HepG2 (cell line): ENCODE results near the gene DHRS7.

Experiments used
- BRF2 ChIP-seq: sonication (generic); formaldehyde crosslinking; IDR thresholded peaks from 2 replicates; pipeline ENCODE4 v1.8.1; 2022; ENCODE audit warnings: mild to moderate bottlenecking, missing genetic modification reagents
- CTCF ChIP-seq: sonication (generic); formaldehyde crosslinking; IDR thresholded peaks from 2 replicates; pipeline ENCODE4 v1.5.0; 2020; ENCODE audit warnings: mild to moderate bottlenecking, missing genetic modification reagents, moderate library complexity
- EP300 ChIP-seq, 3 experiments: sonication (generic) in 1 of 3; formaldehyde crosslinking in 1 of 3; IDR thresholded peaks; 2 replicates each; pipeline versions ENCODE4 v1.5.1 to v1.6.1; 2011 to 2020; ENCODE audit warnings: low read depth in 2 of 3, low read length in 2 of 3, borderline replicate concordance in 1 of 3, improper control_type of control experiment in 1 of 3, mild to moderate bottlenecking in 1 of 3, missing genetic modification reagents in 1 of 3, moderate library complexity in 1 of 3
- GTF3A ChIP-seq: sonication (generic); formaldehyde crosslinking; conservative IDR thresholded peaks from 2 replicates; pipeline ENCODE4 v1.4.0; 2020; ENCODE audit warnings: mild to moderate bottlenecking, missing genetic modification reagents
- NR2F2 ChIP-seq: IDR thresholded peaks from 2 replicates; pipeline ENCODE4 v1.6.1; 2012; ENCODE audit warnings: low read depth, inconsistent platforms, borderline replicate concordance

- TF ChIP-seq NR2F2 = no peak
- TF ChIP-seq EP300 (IDR thresholded peaks at IDR 0.05; ENCODE audit: low read depth in 2 of 2, low read length in 2 of 2) = no peak
- no peak for TF ChIP-seq EP300 (CRISPR knock-in tag; IDR thresholded peaks at IDR 0.05; ENCODE audit: borderline replicate concordance)
- TF ChIP-seq GTF3A (CRISPR knock-in tag) = no peak
- TF ChIP-seq CTCF = no peak
- no peak for TF ChIP-seq BRF2 (CRISPR knock-in tag)
Measured at GRCh38 chr14:60199321-60199720, 34.1 kb upstream of the DHRS7 start.
